GM18870 (cell line): ENCODE results near the gene MSTN.
"Not testable (repeated sequence)": the region's sequence is repeated elsewhere in the genome, so short reads cannot be mapped to it uniquely, and the experiment has no call there.

Experiments used
- ATAC-seq: cut with Tn5 transposase; IDR thresholded peaks from one replicate; pipeline ENCODE4 v1.9.1; 2021; ENCODE audit warnings: moderate library complexity; ENCODE audit not compliant: unreplicated experiment

The MSTN gene

GRCh38 chr2:190065839-190066238 lies 3.3 kb upstream of the MSTN start:
- ATAC-seq: no peak

- ATAC-seq: no peak
These were observed 1.1 kb upstream of the MSTN start for GRCh38 chr2:190063624-190064023.

GRCh38 chr2:190062053-190062452 lies 476 bp downstream of the MSTN start:
- ATAC-seq: no peak

GRCh38 chr2:190060626-190061025 lies 1.9 kb downstream of the MSTN start:
- no peak for ATAC-seq

GRCh38 chr2:190060019-190060418 lies 2.5 kb downstream of the MSTN start:
- no peak for ATAC-seq

- no peak for ATAC-seq
These were observed 9.1 kb downstream of the MSTN start for GRCh38 chr2:190053426-190053825.

- ATAC-seq: no peak
These were observed 10.2 kb downstream of the MSTN start for GRCh38 chr2:190052307-190052706.

GRCh38 chr2:190051223-190051622 lies 11.3 kb downstream of the MSTN start:
- ATAC-seq: no peak

GRCh38 chr2:190050001-190050400 lies 12.5 kb downstream of the MSTN start:
- no peak for ATAC-seq

- no peak for ATAC-seq
These were observed 17.7 kb downstream of the MSTN start for GRCh38 chr2:190044866-190045265.

GRCh38 chr2:190043441-190043840 lies 19.1 kb downstream of the MSTN start:
- no peak for ATAC-seq

GRCh38 chr2:190036071-190036470 lies 26.5 kb downstream of the MSTN start:
- ATAC-seq: no peak

GRCh38 chr2:190034417-190034816 lies 28.1 kb downstream of the MSTN start:
- not testable (repeated sequence) for ATAC-seq

- ATAC-seq: no peak
These were observed 30.4 kb downstream of the MSTN start for GRCh38 chr2:190031969-190032618.

- no peak for ATAC-seq
These were observed 38.7 kb downstream of the MSTN start for GRCh38 chr2:190023860-190024259.

- no peak for ATAC-seq
These were observed 41.8 kb downstream of the MSTN start for GRCh38 chr2:190020720-190021119.

- no peak for ATAC-seq
These were observed 44.7 kb downstream of the MSTN start for GRCh38 chr2:190017837-190018236.

GRCh38 chr2:190015969-190016368 lies 46.6 kb downstream of the MSTN start:
- not testable (repeated sequence) for ATAC-seq
